ENCODE results near the gene ZC3H12D.
"Not testable (repeated sequence)": the region's sequence is repeated elsewhere in the genome, so short reads cannot be mapped to it uniquely, and the experiment has no call there.

Gene ZC3H12D

GRCh38 chr6:149483849-149484655, 762 bp downstream of the ZC3H12D start:
- DNase-seq (ENCODE audit: low read depth in 2 of 2) = no peak

GRCh38 chr6:149483334-149483725, 1.5 kb downstream of the ZC3H12D start:
- no peak for DNase-seq (ENCODE audit: low read depth in 2 of 2)

- no peak for DNase-seq (ENCODE audit: low read depth in 2 of 2)
These were observed 2.1 kb downstream of the ZC3H12D start for GRCh38 chr6:149482545-149483333.

GRCh38 chr6:149480502-149481280, 4.1 kb downstream of the ZC3H12D start:
- peak in 1 of 2 donors; percentile 35 for DNase-seq (ENCODE audit: low read depth in 2 of 2)

GRCh38 chr6:149478631-149479314, 6.0 kb downstream of the ZC3H12D start:
- DNase-seq (ENCODE audit: low read depth in 2 of 2) = no peak

DNA sequence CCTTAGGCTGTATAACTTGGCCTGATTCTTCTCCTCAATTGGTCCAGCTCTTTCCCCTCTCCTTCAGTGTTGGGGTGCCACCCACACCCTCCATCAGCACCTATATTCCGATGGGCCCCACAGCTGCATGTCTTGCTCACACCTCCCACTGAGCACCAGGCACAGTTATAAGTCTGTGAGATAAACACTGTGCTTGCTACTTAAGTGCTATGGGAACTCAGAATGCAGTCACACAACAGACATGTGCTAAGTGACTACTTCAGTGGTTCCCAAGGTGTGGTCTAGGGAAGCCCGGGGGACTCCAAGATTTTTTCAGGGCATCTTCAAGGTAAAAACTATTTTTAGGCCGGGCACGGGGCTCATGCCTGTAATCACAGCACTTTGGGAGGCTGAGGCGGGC, 7.3 kb downstream of the ZC3H12D start:
- no peak for DNase-seq (ENCODE audit: low read depth in 2 of 2)

DNA sequence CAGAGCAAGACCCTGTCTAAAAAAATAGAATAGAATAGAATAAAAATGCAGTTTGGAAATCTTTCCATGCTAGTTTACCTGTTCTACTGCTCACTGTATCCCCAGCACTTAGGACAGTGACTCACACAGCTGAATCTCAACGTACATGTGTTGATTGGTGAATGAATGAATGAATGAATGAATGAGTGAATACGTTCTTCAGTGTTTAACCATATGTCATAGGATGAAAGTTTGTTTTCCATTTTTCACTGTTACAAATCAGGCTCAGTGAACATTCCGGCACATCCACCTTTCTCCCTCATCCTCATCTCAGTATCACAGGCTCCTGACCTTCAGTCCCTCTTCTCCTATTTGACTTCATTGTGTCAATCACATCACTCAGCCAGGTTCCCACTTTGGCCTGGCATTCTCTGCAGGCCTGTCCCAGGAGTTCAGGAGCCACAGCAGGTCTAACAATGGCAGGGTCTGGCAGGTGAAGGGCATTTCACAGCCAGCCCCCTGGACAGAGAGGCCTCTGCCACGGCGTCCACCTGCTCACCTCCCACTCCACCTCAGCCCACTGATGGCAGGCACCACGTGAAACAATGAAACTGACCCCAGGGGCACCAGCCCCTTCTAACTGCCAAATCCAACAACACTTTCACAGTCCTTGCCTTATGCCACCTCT, 7.9 kb downstream of the ZC3H12D start:
- DNase-seq (ENCODE audit: low read depth in 2 of 2) = no peak

DNA sequence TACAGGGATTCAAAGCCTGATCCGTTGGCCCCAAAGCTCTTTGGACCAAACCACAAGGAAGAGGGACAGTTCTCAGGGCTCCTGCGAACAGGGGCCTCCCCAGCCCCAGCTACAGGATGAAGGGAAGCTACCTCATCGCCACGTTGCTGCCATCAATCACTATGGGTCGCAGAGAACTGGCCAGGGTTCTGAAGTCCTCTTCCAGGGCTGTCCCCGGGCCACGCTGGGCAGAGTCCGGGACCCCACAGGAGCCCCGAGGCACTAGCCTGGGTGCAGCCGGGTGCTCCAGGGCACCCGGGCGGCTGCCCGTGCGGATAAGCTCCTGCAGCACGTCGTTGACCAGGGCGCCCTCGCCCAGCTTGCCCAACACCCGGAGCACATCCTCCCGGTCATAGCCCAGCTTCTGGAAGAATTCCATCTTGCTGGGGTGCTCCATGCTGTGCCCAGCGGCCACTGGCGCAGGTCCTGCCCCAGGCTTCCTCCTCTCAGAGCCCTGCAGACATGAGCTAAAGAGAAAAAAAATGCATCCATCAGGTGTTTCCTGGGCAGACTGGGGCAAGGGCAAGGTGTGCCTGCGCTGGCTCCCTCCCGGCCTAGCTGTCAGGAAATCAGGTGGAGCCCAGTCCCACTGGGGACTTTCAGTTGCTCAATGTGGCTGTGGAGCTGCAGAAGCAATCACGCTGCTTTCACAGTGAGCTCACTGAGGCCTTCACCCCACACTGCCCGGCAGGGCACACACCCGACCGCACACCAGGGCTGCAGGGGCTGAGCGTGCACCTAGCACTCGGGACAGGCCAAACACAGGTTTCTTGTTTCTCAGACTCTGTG, 10.5 kb downstream of the ZC3H12D start:
- no peak for DNase-seq (ENCODE audit: low read depth in 2 of 2)

DNA sequence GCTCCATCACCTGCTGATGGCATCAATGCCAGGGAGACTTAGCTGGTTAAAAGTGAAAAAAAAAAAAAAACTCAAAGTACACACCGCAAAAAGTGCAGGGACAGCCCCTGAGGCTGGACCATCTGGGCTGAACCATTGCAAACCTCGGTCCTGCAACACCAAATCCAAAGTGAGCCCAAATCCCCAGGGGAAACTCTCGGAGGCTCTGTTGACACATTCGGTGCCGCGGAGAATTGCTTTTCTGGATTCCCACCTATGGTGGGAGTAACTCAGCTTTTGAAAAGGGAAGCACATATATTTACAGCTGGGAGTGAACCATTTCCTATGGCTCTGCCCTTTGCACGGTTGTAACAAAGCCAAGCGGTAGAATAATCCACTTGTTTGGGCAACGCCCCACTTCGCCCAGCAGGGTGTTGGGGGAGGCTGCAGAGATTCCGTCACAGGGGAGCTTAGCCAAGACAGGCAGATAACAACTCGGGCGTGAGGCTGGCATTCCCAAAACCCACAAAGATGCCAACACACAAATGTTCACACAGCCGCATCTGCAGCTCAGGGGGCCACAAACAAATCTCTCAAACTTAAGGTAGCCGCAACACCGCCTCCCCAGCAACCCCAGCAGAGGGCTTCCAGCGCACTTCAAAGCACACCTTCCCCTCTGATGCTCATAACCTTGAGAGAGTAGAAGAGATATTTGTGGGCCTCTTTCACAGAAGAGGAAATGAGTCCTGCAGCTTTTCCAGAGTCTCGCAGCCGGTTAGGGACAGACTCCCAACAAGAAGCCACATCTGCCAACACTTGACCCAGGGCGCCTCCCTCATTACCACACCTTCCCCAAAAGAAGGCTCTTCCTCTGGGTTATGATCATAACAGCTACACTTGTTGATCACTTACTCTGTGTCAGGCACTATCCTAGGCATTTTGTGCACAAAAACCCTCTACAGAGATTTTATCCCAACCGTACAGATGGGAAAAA, 11.4 kb downstream of the ZC3H12D start:
- DNase-seq (ENCODE audit: low read depth in 2 of 2) = no peak

DNA sequence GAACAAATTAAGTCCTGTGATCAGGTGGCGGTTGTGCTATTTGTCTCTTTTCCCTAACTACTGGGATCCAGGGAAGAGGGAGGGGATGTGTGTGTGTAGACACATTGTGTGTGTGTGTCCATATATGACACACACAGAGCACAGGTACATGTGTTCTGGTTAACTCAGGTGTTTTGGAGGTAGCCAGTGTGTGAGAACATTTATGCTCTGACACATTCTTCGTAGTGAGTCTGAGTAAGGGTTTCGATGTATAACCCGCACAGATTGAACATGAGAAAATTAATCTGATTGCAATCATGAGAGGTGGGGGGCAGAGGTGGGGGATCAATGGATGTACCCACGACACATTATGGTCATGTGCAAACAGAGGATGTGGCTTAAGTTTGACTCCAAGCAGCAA, 12.6 kb downstream of the ZC3H12D start:
- no peak for DNase-seq (ENCODE audit: low read depth in 2 of 2)

GRCh38 chr6:149471801-149472200, 13.0 kb downstream of the ZC3H12D start:
- DNase-seq (ENCODE audit: low read depth in 2 of 2) = no peak

DNA sequence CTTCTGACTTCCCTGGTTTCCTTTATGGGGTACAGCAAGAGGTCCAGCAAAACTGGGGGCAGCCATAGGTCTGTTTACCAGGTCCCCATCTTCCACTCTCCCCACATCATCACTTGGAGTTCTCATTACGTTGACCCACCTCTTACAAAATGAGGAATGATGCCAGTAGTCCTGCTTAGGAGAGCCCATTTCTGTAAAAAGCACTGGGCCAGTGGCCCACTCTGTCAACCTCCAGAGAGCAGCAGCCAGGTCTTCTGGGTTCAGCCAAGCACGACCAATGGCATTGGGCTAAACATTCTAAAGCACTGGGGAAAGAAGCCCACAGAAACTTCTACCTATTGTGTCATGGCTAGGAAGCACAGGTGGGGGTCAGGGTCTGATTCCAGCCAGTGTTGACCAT, 13.9 kb downstream of the ZC3H12D start:
- no peak for DNase-seq (ENCODE audit: low read depth in 2 of 2)

DNA sequence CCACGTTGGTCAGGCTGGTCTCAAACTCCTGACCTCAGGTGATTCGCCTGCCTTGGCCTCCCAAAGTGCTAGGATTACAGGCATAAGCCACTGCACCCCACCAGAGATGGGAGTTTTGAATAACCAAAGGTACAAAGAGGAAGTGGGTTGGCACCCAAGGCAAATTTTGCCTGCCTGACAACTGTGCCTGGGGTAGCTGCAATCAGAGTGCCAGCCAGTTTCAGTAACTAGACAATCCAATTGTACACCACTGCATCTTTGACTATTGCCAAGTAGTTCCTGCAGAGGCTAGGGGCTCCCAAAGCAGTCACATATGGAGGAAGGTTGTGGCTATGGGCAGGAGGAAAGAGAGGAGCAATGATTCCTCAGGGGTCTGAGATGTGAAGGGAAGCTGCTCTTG, 16.6 kb downstream of the ZC3H12D start:
- no peak for DNase-seq (ENCODE audit: low read depth in 2 of 2)

- DNase-seq (ENCODE audit: low read depth in 2 of 2) = no peak
These were observed 17.5 kb downstream of the ZC3H12D start for GRCh38 chr6:149467265-149467664.

DNA sequence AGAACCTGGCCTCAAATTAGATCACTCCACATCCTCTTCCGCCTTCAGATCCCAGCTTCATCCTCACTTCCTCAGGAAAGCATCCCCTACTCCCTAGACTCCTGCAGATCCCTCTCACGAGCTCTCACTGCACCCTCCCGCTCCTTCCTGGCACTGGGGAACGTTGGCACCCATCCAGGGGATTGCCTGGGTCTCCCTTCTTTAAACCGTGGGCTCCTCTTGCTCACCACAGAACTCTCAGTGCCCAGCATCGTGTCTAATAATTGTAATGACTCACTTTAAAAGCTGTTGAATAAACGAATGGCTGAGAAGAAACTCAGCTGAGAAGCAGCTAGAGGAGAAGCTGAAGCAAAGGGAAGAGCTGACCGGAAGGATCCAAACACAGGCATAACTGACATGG, 20.4 kb downstream of the ZC3H12D start:
- no peak for DNase-seq (ENCODE audit: low read depth in 2 of 2)

DNA sequence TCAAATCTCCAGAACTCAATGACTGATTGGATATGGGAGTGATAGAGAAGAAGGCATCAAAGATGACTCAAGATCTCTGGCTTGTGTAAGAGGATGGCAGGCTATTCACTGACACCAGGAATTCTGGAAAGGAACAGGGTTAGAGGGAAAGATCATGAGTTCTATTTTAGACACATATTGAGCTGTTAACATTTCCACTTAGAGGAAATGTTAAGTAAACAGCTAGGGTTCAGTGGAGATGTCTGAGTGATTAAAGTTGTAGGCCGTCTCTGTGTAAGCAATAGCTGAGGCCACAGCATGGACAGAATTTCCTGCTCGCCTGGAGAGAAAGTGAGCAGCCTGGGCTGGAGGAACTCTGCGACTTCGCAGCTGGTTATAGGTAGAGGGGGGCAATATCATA, 21.0 kb downstream of the ZC3H12D start:
- no peak for DNase-seq (ENCODE audit: low read depth in 2 of 2)

- not testable (repeated sequence) for DNase-seq (ENCODE audit: low read depth in 2 of 2)
These were observed 22.1 kb downstream of the ZC3H12D start for GRCh38 chr6:149462712-149463111.

DNA sequence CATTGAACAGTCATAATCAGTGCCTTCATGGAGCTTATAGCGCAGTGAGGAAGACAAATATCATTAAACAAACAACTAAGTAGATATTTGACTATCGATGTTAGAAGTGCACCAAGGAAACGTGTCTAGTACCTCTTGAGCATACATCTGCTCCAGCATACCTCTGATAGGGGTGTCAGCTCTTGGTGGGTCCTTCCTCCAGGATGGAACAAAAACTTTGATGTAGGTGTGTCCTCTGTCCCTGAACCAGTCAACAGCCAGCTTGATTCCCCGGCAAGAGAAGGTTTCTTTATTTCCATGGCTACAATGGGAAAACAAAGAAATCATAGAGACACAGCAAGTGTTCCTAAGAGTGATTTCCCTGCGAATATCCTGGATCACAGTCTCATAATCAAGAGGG, 23.1 kb downstream of the ZC3H12D start:
- no peak for DNase-seq (ENCODE audit: low read depth in 2 of 2)

DNA sequence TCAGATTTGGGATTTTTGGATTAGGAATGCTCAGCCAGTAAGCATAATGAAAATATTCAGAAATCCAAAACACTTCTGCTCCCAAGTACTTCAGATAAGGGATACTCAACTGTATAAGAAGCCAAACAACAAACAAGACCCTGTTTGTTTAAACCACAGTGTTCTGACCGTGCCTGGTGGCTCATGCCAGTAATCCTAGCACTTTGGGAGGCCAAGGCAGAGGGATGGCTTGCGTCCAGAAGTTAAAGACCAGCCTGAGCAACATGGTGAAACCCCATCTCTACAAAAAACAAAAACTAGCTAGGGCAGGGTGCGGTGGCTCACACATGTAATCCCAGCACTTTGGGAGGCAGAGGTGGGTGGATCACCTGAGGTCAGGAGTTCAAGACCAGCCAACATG, 24.6 kb downstream of the ZC3H12D start:
- DNase-seq (ENCODE audit: low read depth in 2 of 2) = not testable (repeated sequence)

Data from activated CD4-positive, alpha-beta T cell treated with anti-CD3 and anti-CD28 coated beads for 24 hours (primary cell).